Ishikawa (cell line): Measurements from ENCODE around the gene DDI2.

Experiments used
- EP300 ChIP-seq: IDR thresholded peaks from 2 replicates; pipeline ENCODE4 v1.6.1; 2012; ENCODE audit warnings: borderline replicate concordance
- MAX ChIP-seq: IDR thresholded peaks from 2 replicates; pipeline ENCODE4 v1.6.1; 2012
- REST ChIP-seq: IDR thresholded peaks from 2 replicates; pipeline ENCODE4 v1.6.1; 2012; ENCODE audit warnings: low read depth, mild to moderate bottlenecking
- TAF1 ChIP-seq: IDR thresholded peaks from 2 replicates; pipeline ENCODE4 v1.6.1; 2012; ENCODE audit warnings: low read depth, mild to moderate bottlenecking

- TF ChIP-seq EP300, result no peak
- no peak for TF ChIP-seq REST
- TF ChIP-seq TAF1, result no peak
- TF ChIP-seq MAX, result no peak
Observed at GRCh38 chr1:15595809-15596617, 21.2 kb upstream of the DDI2 start.
